Testis (tissue), 2 donors: ENCODE results near the gene ROBO1.

Source experiments
- POLR2A ChIP-seq: fragments of 450-650 bp; IDR thresholded peaks from one replicate; pipeline ENCODE4 v1.6.1; 2017; ENCODE audit warnings: antibody characterized with exemption, mild to moderate bottlenecking, moderate library complexity
- TF ChIP-seq, protein P1 (sequence below), 3 experiments: fragments of 450-650 bp in 2 of 3; fragments of 200-600 bp in 1 of 3; sonication (generic) in 1 of 3; IDR thresholded peaks; one replicate each; pipeline ENCODE4 v1.5.1; 2016 to 2019; ENCODE audit warnings: antibody characterized with exemption in 3 of 3, mild to moderate bottlenecking in 2 of 3, moderate library complexity in 1 of 3

DNA sequence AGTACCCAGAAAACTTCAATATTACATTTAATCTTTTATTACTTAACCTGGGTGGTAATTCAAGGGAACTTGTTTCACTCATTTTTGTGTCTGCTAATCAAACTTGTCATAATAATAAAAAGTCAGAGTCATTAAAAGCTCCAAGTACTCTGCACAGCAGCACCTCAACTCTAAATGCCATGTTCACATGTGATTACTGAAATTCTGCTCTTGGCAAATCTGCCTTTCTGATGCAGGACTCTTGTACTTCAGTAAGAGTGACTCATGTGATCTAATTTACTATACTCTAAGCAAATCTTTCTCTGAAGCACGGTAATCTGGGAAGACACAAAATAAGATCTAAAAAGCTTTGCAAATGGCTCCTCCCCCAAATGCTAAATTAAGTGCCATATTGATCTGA is 6.4 kb downstream of the ROBO1 start:
- TF ChIP-seq, protein P1, sequence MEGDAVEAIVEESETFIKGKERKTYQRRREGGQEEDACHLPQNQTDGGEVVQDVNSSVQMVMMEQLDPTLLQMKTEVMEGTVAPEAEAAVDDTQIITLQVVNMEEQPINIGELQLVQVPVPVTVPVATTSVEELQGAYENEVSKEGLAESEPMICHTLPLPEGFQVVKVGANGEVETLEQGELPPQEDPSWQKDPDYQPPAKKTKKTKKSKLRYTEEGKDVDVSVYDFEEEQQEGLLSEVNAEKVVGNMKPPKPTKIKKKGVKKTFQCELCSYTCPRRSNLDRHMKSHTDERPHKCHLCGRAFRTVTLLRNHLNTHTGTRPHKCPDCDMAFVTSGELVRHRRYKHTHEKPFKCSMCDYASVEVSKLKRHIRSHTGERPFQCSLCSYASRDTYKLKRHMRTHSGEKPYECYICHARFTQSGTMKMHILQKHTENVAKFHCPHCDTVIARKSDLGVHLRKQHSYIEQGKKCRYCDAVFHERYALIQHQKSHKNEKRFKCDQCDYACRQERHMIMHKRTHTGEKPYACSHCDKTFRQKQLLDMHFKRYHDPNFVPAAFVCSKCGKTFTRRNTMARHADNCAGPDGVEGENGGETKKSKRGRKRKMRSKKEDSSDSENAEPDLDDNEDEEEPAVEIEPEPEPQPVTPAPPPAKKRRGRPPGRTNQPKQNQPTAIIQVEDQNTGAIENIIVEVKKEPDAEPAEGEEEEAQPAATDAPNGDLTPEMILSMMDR (IDR thresholded peaks at IDR 0.05): no peak
- no peak for TF ChIP-seq POLR2A
